GM19395 (cell line): ENCODE measurements around the gene AMY2B.
"Not testable (repeated sequence)": the region's sequence is repeated elsewhere in the genome, so short reads cannot be mapped to it uniquely, and the experiment has no call there.

ENCODE experiments used
- ATAC-seq: cut with Tn5 transposase; IDR thresholded peaks from one replicate; pipeline ENCODE4 v1.9.1; 2021; ENCODE audit warnings: mild to moderate bottlenecking, moderate library complexity; ENCODE audit not compliant: unreplicated experiment

The AMY2B gene

DNA sequence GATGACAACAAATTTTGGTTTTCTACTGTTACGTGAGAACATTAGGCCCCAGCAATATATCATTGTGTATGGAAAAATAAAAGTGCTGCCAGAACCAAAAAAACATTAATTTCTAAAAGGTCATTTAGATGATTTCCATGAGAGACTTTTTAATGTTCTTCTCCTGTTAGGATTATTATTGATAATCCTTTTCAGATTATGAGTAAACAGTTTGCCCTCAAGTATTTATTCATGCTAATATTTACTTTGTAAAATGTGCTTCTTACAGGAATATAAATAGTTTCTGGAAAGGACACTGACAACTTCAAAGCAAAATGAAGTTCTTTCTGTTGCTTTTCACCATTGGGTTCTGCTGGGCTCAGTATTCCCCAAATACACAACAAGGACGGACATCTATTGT, at the start of gene AMY2B:
TSS of gene AMY2B (plus strand) at position 301 of the 400 bp plus-strand sequence. CDS start at position 315, 14 bp downstream.
- ATAC-seq: not testable (repeated sequence)

DNA sequence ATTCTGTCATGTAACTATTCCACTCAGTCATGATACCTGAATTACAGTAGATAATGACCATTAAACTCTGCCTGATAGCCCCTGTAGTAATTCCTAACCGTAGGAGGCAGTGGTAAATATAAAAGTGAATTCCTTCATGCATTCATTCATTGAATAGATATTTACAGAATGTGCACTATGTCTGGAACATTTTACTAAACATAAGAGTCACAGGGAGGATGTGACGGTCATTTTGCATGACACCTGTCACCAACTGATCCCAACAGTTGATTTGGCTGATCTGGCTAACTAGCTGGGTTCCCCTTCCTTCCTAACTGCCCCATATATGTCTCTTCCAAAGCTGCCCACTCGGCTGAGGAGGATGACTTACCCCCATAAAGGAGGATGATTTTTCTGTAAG, 48.0 kb upstream of the AMY2B start:
- ATAC-seq: no peak

DNA sequence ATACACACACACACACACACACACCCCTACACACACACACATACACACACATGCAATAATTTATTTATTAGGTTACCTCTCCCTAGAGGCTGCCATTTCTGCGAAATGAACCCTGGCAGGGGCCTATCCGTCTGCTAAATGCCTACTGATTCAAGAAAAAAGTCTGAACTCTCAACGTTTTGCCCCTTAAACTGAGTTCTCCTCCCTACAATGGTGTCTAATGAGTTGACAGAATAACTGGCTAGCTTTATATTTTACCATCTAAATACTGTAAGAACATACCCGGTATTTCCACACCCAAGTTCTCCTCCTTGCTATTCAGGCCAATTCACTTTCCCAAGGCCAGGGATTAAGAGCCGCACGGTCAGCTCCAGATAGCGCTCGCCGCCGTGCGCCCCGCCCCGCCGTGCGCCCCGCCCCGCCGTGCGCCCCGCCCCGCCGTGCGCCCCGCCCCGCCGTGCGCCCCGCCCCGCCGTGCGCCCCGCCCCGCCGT, 46.2 kb upstream of the AMY2B start:
- ATAC-seq: peak; percentile 49

DNA sequence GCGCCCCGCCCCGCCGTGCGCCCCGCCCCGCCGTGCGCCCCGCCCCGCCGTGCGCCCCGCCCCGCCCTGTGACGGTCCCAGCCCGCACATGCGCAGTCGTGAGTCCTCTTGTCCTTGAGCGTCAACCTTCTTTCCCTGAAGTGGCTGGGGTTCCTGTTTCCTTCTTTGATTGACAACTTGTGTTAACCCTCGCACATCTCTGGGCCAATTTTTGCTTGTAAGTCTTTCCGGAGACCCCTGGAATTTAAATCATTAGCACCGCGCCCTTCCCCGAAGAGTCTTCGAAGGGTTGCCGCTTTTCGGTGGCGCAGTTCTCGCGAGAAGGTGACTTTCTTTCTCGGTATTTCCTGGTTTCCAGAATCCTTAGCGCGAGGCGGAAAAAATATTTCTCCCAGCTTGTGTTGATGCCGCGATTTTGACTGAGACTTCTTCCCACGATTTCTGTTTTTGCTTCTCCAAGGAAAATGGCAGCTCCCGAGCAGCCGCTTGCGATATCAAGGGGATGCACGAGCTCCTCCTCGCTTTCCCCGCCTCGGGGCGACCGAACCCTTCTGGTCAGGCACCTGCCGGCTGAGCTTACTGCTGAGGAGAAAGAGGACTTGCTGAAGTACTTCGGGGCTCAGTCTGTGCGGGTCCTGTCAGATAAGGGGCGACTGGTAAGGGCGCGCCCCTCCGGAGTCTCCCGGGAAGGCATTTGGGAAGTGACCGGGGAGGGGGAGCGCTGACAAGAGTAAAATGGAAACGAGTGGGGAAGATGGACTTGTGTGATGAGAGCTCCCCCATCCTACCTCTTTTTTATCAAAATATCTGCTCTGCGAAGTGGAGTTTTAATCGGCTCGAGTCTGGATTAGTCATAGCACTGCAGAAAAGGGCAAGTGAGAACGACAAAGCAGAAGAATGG, 45.5 kb upstream of the AMY2B start, which contains the start of gene RNPC3:
TSS of gene RNPC3 (plus strand) at position 93 of the 901 bp plus-strand sequence. CDS start at position 465, 372 bp downstream.
- peak; percentile 85 for ATAC-seq

DNA sequence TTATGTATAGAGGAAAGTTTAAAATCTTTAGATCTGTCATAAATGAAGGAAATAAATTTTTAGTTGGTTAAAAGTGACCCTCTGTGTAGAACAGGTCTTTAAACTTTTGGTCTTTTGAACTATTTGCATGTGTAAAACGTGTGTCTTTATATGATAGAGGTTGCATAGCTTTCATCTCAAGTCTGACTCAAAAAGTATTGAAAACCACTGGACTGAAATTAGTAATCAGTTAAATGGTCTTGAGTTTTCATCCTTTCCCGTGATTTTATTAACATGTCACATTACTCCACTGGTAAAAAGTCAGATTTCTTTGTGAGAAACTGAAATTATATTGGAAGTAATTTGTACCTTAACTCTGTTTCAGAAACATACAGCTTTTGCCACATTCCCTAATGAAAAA, 44.1 kb upstream of the AMY2B start:
- no peak for ATAC-seq

DNA sequence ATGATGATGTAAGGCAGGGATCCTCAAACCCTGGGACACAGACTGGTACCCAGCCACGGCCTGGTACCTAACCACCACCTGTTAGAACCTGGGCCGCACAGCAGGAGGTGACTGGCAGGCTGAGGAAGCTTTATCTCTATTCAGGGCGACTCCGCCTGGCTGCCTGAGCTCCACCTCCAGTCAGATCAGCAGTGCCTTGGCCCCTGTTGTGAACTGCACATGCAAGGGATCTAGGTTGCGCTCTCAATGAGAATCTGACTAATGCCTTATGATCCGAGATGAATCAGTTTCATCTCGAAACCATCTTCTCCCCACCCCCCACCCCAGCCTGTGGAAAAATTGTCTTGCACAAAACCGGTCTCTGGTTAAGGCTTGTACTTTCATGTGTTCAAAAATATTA, 41.6 kb upstream of the AMY2B start:
- ATAC-seq: no peak

DNA sequence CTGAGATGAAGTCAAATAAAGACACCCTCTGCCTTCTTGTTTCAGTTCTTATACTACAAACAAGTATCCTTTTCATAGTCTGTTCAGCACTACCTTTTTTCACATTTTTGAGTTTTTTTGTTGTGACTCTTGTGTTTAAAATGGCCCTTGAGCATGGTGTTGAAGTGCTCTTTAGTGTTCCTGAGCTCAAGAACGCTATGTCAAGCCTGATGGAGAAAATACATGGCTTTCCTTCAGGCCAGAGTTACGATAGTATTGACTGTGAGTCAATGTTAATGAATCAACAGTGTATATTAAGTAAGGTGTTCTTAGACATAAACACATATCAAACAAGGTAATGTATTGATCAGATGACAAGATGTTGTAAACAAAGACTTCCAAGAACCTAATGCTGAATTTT, 33.2 kb upstream of the AMY2B start:
- ATAC-seq: no peak

DNA sequence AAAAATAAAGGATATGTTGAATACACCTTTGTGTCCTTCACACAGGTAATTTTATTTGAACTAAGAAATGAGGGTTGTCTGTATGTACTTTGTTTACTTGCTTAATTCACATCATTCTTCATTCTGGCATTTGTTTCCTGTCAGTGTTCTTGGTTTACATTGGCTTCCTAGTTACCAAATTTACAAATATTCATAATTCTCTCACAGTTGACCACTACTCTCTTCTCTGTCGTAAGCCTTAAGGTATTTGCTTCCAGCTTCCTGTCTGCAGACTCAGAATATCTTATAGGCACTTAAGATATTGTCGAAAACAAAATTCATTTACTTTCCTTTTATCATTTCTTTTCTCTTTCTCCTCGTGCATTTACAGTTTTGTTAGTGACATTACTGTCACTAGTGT, 30.0 kb upstream of the AMY2B start:
- ATAC-seq: no peak

DNA sequence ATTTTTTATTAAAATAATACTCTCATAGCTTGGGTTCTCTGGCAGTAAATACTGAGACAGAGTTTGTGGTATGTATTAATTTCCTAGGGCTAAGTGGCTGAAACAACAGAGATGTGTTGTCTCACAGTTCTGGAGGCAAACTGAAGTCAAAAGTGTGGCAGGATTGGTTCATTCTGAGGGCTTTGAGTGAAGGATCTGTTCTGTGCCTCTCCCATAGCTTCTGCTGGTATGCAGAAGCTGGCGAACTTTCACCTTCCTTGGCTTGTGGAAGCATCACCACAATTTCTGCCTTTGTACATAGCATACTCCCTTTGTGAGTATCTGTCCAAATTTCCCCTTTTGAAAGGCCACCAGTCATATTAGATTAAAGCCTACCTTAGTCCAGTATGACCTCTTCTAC, 24.9 kb upstream of the AMY2B start:
- ATAC-seq: no peak

DNA sequence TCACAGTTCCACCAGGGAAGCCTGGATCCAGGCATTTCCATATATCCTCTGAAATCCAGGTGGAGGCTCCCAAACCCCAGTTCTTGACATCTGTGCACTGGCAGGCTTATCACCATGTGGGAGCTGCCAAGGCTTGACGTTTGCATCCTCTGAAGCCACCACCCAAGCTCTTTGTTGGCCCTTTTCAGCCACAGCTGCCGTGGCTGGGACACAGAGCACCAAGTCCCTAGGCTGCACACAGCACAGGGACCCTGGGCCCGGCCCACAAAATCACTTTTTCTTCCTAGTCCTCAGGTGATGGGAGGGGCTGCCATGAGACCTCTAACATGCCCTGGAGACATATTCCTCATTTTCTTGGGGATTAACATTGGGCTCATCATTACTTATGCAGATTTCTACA, 23.5 kb upstream of the AMY2B start:
- no peak for ATAC-seq

DNA sequence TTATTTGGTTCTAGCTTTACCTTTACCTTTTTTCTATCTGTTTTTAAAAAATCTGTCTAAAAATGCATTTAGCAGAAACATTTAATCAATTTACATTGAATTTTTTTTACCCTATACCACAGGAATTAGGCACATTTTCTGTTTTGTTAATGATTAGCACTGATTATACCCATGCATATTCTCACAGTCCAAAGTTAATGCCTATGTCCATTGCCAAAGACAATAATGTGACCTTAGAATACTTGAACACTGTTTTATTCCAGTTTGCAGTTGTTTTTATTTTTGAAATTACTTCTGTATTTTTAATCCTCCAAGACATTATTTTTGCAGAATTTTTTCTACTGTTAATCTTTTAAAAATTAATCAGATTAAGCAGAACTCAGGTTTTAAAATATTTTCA, 11.0 kb upstream of the AMY2B start:
- no peak for ATAC-seq

DNA sequence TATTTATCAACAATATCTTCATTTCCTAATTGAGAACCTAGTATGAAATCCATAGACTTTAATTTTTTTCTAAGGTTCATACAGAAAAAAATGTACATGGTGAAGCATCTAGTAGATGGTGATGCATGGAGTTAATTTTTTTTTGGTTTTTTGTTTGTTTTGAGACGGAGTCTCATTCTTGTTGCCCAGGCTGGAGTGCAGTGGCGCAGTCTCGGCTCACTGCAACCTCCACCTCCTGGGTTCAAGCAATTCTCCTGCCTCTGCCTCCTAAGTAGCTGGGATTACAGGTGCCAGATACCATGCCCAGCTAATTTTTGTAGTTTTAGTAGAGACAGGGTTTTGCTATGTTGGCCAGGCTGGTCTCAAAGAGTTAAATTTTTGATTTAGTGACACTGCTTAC, 10.3 kb upstream of the AMY2B start:
- not testable (repeated sequence) for ATAC-seq

DNA sequence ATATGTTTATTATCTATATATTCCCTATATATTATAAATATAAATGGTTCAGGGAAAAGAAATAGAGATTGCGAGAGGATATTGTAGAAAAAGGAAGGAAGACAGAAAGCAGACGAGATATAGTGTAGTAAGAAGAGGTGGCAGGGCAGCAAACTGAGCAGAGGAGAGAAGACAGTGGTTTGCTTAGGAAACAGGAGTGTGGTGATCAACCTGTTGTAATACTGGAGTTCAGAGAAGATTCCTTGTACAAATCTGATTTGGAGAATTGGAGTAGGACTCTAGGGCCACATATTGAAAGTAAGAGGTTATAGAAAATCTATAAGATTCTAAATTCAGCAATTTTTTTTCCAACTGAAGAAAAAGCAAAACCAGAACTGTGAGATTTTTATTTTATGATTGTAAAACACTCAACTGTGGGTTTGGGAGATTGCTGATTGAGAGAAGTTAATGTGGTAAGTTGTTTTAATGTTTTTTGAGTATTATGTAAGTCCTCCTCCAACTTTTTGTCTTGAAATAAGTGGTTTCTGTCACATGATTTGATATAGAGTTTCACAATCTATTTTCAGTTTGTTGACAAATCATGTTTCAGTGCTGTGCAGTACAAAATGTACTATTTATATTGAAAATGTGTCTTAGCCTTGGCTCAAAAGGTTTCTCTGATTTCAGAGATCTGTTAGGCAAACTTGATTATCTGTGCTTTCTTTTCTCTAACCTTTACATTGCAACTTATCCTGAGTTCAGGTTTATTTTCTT, 9.6 kb upstream of the AMY2B start:
- ATAC-seq: peak; percentile 90

DNA sequence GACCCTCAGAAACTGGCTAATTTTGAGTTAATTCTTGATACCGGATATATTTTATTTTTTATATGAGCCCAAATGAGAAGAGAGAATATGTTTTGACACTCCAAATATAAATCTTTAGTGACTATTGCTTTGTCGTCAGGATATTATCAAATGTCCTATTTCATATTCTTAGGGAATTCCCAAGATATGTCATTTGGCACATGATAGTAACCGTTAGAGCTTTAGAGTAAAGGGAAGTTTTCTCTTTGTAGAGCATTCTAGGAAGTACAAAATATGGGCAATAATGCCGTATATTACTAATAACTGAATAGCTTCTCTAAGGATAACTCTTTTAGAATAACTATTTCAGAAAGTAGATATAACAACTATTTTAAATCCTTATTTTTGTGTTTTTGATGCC, 8.3 kb upstream of the AMY2B start:
- no peak for ATAC-seq

DNA sequence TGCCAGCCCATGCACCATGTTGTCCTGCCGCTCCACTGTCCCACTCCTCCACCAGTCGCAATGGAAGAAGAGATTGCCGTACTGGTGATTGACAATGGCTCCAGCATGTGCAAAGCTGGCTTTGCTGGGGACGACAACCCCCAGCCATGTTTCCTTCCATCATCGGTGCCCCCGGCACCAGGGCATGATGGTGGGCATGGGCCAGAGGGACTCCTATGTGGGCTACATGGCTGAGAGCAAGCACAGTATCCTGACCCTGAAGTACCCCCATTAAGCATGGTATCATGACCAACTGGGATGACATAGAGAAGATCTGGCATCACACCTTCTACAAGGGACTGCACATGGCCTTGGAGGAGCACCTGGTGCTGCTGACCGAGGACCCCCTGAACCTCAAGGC, 1.9 kb upstream of the AMY2B start:
- ATAC-seq: no peak

DNA sequence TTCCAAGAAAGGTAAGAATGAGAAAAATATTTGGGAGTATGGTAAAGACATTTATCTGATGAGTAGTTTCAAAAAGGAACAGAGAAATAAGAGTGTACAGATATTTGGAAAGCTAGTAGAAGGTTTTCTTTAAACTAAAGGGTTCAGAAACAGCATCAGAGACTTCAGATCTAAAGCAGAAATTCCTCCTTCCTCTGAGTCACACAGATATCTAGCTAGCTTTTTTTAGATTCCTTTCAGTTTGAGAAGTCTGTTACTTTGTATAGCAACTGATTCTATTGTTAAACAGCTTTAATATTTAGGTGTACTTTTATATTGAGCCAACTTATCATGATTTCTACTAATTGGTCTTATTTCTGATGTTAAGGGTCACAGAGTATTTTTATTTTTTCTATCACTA, 4.7 kb downstream of the AMY2B start:
- ATAC-seq: no peak

DNA sequence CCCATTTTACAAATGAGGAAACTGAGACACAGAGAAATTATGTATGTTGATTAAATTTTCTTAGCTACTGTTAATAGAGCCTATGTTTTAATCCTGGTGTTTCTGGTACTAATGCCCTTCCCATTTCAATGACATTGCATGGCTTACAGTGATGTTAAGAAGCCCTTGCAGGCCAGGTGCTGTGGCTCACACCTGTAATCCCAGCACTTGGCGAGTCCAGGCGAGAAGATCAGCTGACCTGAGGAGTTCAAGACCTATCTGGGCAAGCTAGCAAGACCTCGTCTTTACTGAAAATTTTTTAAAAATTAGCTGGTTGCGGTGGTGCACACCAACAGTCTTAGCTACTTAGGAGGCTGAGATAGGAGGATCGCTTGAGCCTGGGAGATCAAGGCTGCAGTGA, 5.4 kb downstream of the AMY2B start:
- ATAC-seq: not testable (repeated sequence)

DNA sequence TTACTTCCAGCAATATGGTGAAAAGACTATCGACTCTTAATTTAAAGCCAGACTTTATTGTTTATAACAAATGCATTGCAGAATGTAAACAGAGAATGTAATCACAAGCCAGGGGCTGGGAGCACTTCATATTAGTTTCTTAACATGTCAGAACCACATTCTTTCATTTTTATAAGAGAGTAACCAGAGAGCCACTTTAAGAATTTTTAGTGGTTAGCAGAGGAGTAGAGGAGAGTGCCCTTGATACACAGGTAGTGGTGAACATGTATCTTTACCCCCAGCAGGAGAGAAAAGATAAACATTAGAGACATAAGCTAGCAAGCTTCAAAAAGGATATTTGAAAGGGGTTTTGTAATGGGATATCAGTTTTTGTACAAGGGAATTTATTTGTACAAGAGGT, 11.1 kb downstream of the AMY2B start:
- no peak for ATAC-seq

DNA sequence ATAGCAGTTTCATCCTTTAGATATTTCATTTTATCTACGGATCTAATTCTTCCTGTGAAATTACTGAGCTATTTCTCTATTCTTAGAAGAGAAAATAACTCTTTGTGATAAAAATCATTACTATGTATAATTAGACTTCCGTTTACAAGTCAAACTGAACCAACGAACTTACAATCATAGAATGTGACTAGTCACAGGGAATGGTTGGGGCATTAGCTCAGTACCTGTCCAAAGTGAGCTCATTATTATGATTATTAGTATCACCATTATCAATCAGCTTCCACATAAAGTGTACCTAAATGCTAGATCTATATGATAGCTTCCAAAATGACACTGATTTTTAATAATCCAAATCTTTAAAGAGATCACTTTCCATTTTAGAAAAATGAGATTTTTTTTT, 12.5 kb downstream of the AMY2B start:
- ATAC-seq: no peak

DNA sequence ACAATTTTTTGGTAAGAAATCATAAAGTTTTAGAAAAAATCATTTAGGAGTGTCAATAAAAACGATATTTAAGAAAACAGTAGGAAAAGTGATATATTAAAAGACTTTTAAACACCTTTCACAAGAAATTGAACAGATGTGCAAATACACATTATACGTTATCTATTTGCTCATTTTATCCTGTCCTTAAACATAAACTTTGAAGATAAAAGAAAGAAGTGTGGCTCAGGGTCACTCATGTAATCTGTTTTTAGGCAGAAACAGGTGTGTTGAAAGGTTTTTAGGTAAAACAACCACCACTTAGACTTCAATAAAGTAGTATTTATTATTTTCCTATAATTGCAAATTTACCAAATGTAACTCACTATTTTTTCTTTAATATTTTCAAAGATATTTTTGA, 13.1 kb downstream of the AMY2B start:
- no peak for ATAC-seq

DNA sequence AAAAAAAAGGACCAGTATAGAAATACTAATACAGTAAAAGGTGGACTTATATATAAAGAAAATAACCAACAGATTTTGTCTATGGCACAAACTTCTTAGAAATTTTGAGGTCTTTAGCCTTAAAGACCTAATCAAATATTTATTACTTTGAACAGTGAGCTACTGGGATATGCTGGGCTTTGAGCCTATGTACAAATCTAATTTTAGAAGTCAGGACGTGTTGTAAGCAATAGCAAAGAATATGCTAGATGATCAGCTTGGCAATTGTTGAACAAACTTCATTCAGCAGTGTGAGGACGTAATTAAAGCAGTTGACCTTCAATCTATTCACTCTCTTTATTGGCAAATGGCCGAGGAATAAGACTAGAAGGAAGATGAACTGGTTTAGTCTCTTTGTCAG, 31.4 kb downstream of the AMY2B start:
- ATAC-seq: not testable (repeated sequence)

DNA sequence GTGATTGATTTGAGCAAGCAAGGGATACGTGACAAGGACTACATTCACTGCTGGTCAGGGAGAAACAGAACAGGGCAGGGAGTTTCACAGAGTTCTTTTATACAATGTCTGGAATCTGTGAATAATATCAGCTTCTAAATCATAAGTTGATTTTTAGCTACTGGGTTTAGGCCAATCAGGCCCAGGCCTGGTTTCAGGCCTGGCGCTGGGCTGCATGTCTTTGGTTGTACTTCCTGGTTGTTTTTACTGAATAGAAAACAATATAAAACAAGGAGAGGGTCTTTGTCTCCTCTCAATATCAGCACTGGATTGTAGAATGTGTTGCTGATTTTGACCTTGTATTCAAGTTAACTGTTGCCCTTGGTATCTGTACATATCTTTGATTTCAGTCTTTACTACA, 45.0 kb downstream of the AMY2B start:
- ATAC-seq: no peak
